GM12891 (cell line): ENCODE results near the gene IL5RA.

ENCODE experiments used
- DNase-seq: peaks from one replicate; pipeline ENCODE4 v3.0.0; 2011; ENCODE audit warnings: low spot score; ENCODE audit not compliant: insufficient read length
- FAIRE-seq: peaks from 2 replicates; lab custom pipeline; 2011; peaks lifted over from hg19 to GRCh38; lab: Jason Lieb, UNC
- PAX5 ChIP-seq: IDR thresholded peaks from 2 replicates; pipeline ENCODE4 v1.6.1; 2011; ENCODE audit warnings: low read length, moderate library complexity, mild to moderate bottlenecking; ENCODE audit not compliant: insufficient read depth, severe bottlenecking
- POLR2A ChIP-seq: IDR thresholded peaks from 2 replicates; pipeline ENCODE4 v1.6.1; 2011; ENCODE audit warnings: low read depth, low read length, control low read depth
- POLR2AphosphoS5 ChIP-seq: IDR thresholded peaks from 2 replicates; pipeline ENCODE4 v1.6.1; 2011; ENCODE audit warnings: low read depth, low read length, control low read depth
- POU2F2 ChIP-seq: IDR thresholded peaks from 2 replicates; pipeline ENCODE4 v1.6.1; 2011; ENCODE audit warnings: low read depth, mild to moderate bottlenecking, control low read depth, low read length, moderate library complexity
- SPI1 ChIP-seq: IDR thresholded peaks from 2 replicates; pipeline ENCODE4 v1.6.1; 2011; ENCODE audit warnings: low read depth, low read length, control low read depth
- TAF1 ChIP-seq: IDR thresholded peaks from 2 replicates; pipeline ENCODE4 v1.6.1; 2011; ENCODE audit warnings: low read depth, low read length, control low read depth

IL5RA gene

GRCh38 chr3:3129579-3129978, 19.4 kb upstream of the IL5RA start:
- FAIRE-seq (no peak), DNase-seq (no peak)
- TF ChIP-seq POU2F2, result no peak
- no peak for TF ChIP-seq POLR2AphosphoS5
- TF ChIP-seq TAF1, result no peak
- TF ChIP-seq PAX5, result no peak
- TF ChIP-seq POLR2A, result no peak
- no peak for TF ChIP-seq SPI1

- peak; percentile 55 for TF ChIP-seq POLR2A
- TF ChIP-seq POLR2AphosphoS5, result no peak
- FAIRE-seq, result peak; percentile 69
- DNase-seq, result peak; percentile 8
Observed at GRCh38 chr3:3127432-3128010, 17.3 kb upstream of the IL5RA start.

- FAIRE-seq (peak; percentile 99), DNase-seq (peak; percentile 94)
- TF ChIP-seq SPI1, result peak; percentile 39
- TF ChIP-seq TAF1, result peak; percentile 74; the same call in 1 of the 2 replicates
- no peak for TF ChIP-seq POU2F2
- TF ChIP-seq POLR2A, result peak; percentile 87
- TF ChIP-seq PAX5, result no peak
- TF ChIP-seq POLR2AphosphoS5, result peak; percentile 93
Observed at GRCh38 chr3:3126477-3127431, 16.6 kb upstream of the IL5RA start, which contains the start of gene TRNT1. TRNT1 (plus strand) TSS chr3:3126940; CDS start chr3:3129041, 2,101 bp downstream.

GRCh38 chr3:3125977-3126376, 15.8 kb upstream of the IL5RA start:
- no peak for DNase-seq
- no peak for FAIRE-seq

DNA sequence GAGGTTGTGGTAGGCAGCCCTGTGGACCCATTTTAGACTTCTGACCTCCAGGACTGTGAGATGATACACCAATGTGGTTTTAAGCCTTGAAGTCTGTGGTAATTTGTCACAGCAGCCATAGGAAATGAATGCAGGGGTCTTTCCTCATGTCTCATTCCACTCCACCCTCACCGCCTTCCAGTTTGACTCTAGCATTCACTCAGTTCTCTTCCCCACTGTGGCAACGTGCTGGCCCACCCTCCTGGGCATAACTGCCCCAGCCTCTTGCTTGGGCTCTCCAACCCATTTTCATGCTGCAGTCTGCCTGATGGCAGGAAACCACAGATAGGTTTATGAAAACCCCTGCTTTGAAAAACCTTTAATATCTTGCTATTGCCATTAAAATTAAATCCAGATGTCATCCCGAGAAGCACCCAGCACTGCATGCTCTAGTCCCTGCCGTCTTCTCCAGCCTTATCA, 9.2 kb upstream of the IL5RA start:
- TF ChIP-seq TAF1 (no peak), POLR2A (no peak)
- DNase-seq (no peak), FAIRE-seq (no peak)

More at GRCh38 chr3:3125977-3126376, 15.8 kb upstream of the IL5RA start:
- TF ChIP-seq PAX5 (no peak), TAF1 (no peak), SPI1 (no peak), POLR2AphosphoS5 (no peak), POU2F2 (no peak), POLR2A (no peak)

DNA sequence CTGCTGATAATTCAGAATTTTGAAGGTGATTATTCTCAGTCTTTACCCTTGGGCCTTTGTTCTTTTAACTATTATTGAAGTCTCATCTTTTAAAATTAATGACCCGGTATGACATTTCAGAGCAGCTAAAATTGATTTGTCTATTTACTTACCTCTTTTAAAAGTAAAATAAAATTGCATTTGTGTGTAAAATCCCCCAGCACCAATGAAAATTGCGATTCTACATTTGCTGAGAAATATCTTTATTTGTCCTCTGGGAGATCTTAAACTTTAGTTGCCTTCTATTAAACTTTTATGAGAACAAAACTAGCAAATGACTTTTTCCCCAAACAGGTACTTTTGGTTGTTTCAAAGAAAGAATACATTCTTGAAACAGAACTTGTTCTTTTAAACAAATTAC, 7.5 kb upstream of the IL5RA start:
- DNase-seq (no peak), FAIRE-seq (no peak)
- TF ChIP-seq PAX5 (no peak), POU2F2 (no peak), SPI1 (no peak), TAF1 (no peak), POLR2AphosphoS5 (no peak), POLR2A (no peak)

- DNase-seq (no peak), FAIRE-seq (peak; percentile 63)
- TF ChIP-seq TAF1, result no peak
- TF ChIP-seq PAX5, result no peak
- TF ChIP-seq SPI1, result no peak
- TF ChIP-seq POU2F2, result no peak
- TF ChIP-seq POLR2A, result no peak
- no peak for TF ChIP-seq POLR2AphosphoS5
Observed at GRCh38 chr3:3113042-3113709, 3.0 kb upstream of the IL5RA start.

DNA sequence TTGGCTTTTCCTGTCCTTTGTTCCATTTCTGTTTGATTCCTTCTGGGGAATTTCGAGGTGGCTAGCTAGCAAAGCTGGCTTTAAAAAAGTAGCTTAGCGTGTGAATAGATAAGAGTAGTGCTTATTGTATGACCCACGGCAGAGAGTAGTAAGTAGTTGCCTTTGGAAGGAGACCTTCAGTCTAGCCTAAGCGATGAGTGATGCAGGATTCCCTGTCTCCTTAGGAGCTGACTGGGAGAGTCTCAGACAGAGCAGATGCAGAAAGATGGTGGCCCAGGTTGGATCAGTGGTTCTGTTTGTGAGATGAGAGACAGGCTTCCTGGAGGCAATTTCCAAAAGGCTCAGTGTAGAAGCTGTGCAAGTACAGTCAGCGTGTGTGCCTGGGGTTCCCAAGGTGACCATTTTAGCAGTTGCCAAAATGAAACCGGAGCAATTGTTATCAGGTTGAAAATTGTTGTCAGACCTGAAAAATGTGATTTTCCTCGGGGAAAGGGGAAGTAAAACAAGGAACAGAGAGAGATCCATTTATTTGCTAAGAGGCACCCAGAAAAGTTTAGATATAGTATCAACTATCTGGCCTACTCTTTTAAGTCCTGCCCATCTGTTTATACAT, 681 bp upstream of the IL5RA start:
- peak; percentile 40; the same call in 1 of the 2 replicates for TF ChIP-seq SPI1
- no peak for TF ChIP-seq POLR2A
- FAIRE-seq (peak; percentile 55), DNase-seq (no peak)

GRCh38 chr3:3109407-3110298, 521 bp downstream of the IL5RA start:
- TF ChIP-seq PAX5 (no peak), POLR2A (no peak), POU2F2 (no peak), SPI1 (no peak), POLR2AphosphoS5 (no peak), TAF1 (no peak)
- FAIRE-seq (peak; percentile 57), DNase-seq (no peak)
